HG03064 (cell line): ENCODE results near the gene SGPL1.
"Not testable (repeated sequence)": the region's sequence is repeated elsewhere in the genome, so short reads cannot be mapped to it uniquely, and the experiment has no call there.

Experiments used
- ATAC-seq: cut with Tn5 transposase; IDR thresholded peaks from one replicate; pipeline ENCODE4 v1.9.1; 2021; ENCODE audit warnings: low read depth; ENCODE audit not compliant: unreplicated experiment

Gene SGPL1, protein sequence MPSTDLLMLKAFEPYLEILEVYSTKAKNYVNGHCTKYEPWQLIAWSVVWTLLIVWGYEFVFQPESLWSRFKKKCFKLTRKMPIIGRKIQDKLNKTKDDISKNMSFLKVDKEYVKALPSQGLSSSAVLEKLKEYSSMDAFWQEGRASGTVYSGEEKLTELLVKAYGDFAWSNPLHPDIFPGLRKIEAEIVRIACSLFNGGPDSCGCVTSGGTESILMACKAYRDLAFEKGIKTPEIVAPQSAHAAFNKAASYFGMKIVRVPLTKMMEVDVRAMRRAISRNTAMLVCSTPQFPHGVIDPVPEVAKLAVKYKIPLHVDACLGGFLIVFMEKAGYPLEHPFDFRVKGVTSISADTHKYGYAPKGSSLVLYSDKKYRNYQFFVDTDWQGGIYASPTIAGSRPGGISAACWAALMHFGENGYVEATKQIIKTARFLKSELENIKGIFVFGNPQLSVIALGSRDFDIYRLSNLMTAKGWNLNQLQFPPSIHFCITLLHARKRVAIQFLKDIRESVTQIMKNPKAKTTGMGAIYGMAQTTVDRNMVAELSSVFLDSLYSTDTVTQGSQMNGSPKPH

DNA sequence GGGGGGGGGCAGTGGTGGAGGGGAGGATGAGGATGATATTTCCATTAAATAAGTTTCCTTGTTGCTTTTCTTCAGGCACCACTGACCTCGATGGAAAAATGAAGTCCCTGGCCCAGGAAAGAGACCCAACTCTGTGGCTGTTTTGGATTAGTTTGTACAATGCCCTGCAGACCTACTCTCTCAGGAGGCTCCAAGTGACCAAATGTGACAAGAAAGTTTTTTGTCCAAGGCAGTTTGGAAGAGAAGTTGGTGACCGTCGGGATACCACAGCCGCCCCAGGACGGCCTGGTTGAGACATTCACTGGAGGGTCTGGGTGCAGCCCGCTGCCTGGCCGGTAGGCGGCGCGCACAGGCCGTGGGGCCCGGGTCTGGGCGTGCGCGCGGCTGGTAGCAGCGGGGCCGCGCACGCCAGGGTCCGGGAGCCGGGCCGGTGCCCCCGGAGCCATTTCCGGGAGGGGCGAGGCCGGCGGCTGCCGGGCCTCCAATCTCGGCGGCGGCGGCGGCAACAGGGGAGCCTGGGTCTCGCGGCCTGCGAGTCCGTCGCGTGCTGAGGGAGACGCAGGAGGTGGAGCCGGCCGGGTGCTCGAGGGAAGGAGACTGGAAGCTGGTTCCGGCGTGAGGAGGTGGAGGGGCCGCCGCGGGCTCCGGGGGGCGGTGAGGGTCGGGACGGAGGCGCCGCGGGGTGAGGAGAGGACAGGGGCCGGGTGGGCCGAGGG, at the start of gene SGPL1:
TSS of gene SGPL1 (plus strand) at position 445 of the 716 bp plus-strand sequence. CDS start 906 bp downstream, outside the sequence.
- ATAC-seq, result peak; percentile 80

GRCh38 chr10:70768026-70768685, 47.6 kb upstream of the SGPL1 start:
- ATAC-seq, result not testable (repeated sequence)

- ATAC-seq, result no peak
These were observed 46.6 kb upstream of the SGPL1 start for GRCh38 chr10:70769121-70769520.

- no peak for ATAC-seq
These were observed 45.7 kb upstream of the SGPL1 start for GRCh38 chr10:70770001-70770400.

- not testable (repeated sequence) for ATAC-seq
These were observed 45.2 kb upstream of the SGPL1 start for GRCh38 chr10:70770516-70770915.

DNA sequence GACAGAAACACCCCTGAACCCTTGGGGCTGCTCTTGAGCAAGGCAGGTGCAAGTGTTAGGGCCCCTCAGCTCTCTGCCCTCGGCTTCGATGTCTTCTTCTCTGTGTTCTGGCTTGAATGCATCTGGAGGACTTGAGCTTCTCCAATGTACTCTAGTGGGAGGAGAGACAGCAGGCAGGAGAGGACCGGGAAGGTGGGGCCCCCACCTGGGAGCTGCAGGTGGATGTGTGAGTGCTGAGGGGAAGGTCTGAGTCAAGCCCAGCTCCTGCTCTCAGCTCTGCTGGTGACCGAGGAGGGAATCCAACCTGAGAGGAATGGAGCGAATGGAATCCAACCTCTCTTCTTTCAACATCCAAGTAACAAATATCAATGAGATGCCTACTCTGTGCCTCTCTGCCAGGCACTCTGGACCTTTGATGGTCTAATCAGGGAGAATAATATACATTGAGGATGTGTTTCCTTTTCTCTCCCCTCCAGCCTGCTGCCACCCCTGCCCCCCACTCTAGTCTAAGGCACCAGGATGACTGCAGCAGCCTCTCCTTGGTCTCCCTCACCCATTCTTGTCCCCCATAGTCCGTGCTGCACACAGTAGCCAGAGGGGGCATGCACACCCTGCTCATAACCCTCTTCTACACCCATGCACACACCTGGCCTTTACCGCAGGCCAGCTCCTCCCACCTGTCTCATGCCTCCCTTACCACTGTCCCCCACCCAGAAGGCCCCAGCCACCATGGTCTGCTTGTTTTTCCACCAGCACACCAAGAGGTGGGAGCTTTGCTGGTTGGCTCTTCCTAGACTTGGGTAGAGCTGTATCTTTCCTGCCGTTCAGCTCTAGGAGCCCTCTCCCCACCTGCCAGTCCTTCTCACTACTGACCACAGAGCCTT, 44.2 kb upstream of the SGPL1 start:
- ATAC-seq, result no peak

DNA sequence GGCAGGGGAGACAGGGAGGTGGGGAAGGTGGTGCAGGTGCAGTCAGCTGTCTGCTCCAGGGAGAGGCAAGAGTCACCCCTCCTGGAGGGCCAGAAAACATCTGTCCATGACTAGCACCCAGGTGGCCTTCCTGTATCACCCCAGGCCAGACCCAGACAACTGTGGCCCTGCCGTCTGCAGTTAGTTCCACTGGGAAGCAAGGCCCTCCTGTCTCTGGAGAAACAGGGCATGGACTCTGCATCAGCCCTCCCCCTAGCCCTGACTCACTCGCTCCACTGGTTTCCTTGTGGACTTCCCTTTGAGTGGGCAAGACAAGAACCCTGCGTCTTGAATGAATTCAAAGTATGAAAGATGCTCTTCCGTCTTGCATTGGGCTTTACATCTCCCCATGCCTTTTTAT, 43.1 kb upstream of the SGPL1 start:
- ATAC-seq, result no peak

DNA sequence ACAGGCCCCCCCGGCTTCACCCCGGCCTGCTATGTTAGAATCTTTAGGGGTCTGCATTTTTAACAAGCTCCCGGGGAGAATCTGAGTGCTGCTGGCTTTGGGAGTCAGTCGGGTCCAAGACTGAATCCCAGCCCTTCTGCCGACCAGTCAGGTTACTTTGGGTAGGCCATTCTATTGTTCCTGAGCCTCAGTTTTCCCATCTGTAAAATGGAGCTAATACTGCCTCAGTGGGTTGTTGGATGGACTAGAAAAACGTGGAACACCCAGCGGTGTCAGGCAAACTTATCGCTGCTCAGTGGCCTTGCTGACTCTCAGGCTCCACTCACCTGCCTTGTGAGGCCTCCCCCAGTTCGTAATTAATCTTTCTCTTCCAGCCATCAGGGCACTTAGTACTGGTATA, 42.3 kb upstream of the SGPL1 start:
- no peak for ATAC-seq

GRCh38 chr10:70773965-70774809, 41.6 kb upstream of the SGPL1 start:
- ATAC-seq, result no peak

GRCh38 chr10:70774810-70775678, 40.7 kb upstream of the SGPL1 start:
- ATAC-seq, result no peak

GRCh38 chr10:70775679-70776454, 39.9 kb upstream of the SGPL1 start:
- ATAC-seq, result no peak

GRCh38 chr10:70776455-70777005, 39.2 kb upstream of the SGPL1 start:
- no peak for ATAC-seq

- no peak for ATAC-seq
These were observed 38.5 kb upstream of the SGPL1 start for GRCh38 chr10:70777063-70777875.

DNA sequence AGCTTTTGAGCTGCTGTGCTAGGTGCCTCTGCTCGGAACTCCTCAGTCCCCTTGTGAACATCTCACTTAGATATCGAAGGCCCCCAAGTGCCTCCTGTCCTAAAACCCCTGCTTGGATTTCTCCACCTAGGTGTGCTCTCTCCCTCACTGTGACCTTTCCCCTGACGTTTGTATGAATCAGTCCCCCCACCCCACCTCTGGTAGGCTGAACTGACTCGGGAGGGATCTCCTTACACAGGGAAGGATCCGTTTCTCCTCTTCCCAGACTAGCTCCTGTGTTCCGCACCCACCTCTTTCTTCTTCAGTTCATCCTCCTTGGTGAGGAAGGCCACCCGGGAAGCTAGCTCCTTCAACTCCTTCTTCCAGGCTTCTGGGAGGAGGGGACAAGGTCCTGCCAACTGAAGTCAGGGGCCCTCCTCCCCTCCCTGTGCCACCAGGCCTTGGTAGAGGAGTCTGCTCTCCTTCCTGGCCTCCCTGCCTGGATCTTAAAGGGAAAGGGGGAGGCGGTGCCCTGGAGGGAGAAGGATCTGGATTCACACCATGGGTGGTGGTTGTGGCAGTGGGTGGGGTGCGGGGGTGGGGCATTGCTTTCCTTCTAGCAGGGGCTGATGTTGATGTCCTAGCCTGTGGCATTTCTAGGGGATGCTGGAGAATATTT, 37.4 kb upstream of the SGPL1 start:
- no peak for ATAC-seq

- ATAC-seq, result no peak
These were observed 36.7 kb upstream of the SGPL1 start for GRCh38 chr10:70779088-70779487.
